Astrocyte of the spinal cord (primary cell): ENCODE measurements around the gene ZMYM3.
"Not testable (repeated sequence)": the region's sequence is repeated elsewhere in the genome, so short reads cannot be mapped to it uniquely, and the experiment has no call there.

Source experiments
- DNase-seq: peaks from one replicate; pipeline ENCODE4 v3.0.0; 2011; ENCODE audit warnings: low read depth, low spot score
- H3K4me3 ChIP-seq: 2 replicates; pipeline ENCODE4 v1.5.1; 2011; ENCODE audit warnings: low read depth, mild to moderate bottlenecking, low read length, moderate library complexity
- in situ Hi-C: cut with HindIII; loops from 2 replicates; pipeline ENCODE4 v1.10.0; 2017; ENCODE audit warnings: low sequenced_read_pairs
- TF ChIP-seq, protein P1 (sequence below): IDR thresholded peaks from 2 replicates; pipeline ENCODE4 v1.5.1; 2012; ENCODE audit warnings: low read depth, mild to moderate bottlenecking, low read length, inconsistent platforms

ZMYM3 gene

DNA sequence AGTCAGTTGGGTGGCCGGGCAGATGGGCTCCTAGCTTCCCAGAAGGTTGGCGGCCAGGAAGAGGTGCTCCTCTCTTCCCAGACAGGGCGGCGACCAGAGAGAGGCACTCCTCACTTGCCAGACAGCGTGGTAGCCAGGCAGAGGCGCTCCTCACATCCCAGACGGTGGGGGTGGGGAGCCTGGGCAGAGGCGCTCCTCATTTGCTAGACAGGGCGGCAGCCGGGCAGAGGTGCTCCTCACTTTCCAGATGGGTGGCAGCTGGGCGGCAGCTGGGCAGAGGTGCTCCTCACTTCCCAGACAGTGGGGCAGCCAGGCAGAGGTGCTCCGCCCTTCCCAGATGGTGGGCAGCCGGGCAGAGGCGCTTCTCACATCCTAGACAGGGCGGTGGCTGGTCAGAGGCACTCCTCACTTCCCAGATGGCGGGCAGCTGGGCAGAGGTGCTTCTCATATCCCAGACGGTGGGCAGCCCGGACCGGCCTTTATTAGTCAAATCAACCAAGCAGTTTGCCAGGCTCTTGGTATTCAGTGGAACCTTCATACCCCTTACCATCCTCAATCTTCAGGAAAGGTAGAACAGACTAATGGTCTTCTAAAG lies 16.0 kb upstream of the ZMYM3 start:
- DNase-seq: no peak
- H3K4me3 ChIP-seq: no peak overlapping the region
- in situ Hi-C loops: no loop called here
- TF ChIP-seq, protein P1, sequence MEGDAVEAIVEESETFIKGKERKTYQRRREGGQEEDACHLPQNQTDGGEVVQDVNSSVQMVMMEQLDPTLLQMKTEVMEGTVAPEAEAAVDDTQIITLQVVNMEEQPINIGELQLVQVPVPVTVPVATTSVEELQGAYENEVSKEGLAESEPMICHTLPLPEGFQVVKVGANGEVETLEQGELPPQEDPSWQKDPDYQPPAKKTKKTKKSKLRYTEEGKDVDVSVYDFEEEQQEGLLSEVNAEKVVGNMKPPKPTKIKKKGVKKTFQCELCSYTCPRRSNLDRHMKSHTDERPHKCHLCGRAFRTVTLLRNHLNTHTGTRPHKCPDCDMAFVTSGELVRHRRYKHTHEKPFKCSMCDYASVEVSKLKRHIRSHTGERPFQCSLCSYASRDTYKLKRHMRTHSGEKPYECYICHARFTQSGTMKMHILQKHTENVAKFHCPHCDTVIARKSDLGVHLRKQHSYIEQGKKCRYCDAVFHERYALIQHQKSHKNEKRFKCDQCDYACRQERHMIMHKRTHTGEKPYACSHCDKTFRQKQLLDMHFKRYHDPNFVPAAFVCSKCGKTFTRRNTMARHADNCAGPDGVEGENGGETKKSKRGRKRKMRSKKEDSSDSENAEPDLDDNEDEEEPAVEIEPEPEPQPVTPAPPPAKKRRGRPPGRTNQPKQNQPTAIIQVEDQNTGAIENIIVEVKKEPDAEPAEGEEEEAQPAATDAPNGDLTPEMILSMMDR: no peak

DNA sequence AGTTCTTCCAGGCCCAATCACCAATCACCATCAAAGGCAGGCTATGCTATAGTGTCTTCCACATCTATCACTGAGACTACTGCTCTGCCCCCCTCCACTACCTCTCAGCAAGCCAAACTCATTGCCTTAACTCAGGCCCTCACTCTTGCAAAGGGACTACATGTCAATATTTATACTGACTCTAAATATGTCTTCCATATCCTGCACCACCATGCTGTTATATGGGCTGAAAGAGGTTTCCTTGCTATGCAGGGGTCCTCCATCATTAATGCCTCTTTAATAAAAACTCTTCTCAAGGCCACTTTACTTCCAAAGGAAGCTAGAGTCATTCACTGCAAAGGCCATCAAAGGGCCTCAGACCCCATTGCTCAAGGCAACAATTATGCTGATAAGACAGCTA lies 14.7 kb upstream of the ZMYM3 start:
- H3K4me3 ChIP-seq, in situ Hi-C loops, DNase-seq: not testable (repeated sequence)

DNA sequence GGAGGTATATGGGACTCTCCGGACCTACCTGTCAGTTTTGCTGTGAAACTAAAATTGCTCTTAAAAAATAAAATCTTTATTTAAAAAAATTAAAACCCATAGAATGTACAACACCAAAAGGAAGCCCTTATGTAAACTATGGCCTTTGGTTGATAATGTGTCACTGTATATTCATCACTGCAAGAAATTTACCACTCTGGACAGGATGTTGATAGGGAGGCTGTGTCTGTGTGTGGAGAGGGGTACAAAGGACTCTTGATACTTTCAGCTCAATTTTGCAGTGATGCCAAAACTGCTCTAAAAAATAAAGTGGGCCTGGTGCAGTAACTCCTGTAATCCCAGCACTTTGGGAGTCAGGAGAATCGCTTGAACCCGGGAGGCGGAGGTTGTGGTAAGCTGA lies 2.9 kb upstream of the ZMYM3 start:
- no peak for DNase-seq
- H3K4me3 ChIP-seq: no peak overlapping the region
- in situ Hi-C loops: no loop called here
- TF ChIP-seq, protein P1: no peak

DNA sequence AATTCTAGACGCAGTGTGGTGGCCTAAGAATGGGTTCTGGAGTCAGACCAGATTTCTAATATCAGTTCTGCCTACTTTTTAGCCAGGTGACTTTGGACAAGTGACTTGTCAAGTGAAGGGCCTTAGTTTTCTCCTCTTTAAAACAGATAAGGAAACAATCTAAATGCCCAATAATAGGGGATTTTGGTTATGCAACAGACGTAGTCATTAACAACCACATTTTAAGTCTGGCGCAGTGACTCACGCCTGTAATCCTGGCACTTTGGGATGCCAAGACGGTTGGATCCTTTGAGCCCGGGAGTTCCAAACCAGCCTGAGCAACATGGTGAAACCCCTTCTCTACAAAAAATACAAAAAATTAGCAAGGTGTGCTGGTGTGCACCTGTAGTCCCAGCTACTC lies 2.1 kb upstream of the ZMYM3 start:
- TF ChIP-seq, protein P1: no peak
- H3K4me3 ChIP-seq: no peak overlapping the region
- in situ Hi-C loops: no loop called here
- DNase-seq: no peak

DNA sequence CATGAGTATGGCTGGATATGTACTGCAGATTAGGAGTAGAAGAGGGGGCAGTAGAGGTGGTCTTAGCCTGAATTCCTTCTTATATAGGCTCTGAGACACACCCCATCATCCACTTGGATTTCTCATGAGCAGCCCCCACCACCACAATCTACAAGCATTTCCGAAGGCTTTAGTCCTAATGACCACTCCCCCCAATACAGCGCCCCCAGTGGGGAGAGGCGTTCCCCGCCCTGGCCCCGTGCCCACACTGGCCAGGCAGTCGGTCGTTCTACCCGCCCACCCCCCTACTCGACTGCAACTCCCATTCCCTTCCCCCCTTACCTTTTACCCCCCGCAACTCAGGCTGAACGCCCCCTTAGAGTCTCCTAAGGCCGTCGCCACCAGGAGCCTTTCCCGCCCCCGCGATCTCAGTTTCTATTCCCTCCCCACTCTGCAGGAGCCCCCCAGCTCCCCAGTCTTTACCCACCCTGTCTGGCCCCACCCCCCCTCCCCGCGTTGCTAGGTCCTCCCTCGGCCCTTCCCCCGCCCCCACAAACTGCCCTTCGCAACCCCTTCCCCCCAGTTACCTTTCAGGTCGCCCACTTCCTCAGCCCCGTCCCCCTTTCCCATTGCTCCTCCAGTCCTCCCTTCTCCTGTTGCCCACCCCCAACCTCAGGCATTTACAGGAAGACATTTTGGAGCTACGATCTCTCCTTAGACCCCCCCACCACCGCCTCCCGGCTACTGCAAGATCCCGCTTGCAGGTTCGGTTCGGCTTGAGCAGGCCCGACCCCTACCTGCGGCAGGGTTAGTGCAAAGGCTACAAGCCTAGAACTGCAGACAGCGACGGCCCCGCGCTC lies 468 bp downstream of the ZMYM3 start:
- in situ Hi-C loops: no loop called here
- peak; percentile 25 for DNase-seq
- TF ChIP-seq, protein P1: peak; percentile 53
- peak overlapping the region; percentile 84 for H3K4me3 ChIP-seq

DNA sequence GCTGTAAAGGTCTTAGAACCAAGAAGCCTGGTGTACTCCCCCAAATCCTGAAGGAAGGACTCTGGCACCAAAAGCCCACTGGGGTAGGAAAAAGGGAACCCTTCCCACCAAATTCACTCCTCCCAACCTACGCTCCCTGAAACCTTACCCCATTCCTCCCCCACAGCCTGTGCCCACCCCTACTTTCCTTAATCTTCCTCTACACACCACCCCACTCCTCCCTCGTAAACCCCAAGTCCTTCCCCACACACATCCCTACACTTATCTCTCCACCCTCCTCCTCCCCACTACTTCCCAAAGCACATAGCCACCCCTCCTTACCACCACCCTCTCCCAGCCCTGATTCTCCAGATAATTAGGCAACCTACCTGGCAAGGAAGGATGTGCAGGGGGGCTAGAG lies 1.7 kb downstream of the ZMYM3 start:
- DNase-seq: no peak
- in situ Hi-C loops: no loop called here
- TF ChIP-seq, protein P1: no peak
- no peak overlapping the region for H3K4me3 ChIP-seq

DNA sequence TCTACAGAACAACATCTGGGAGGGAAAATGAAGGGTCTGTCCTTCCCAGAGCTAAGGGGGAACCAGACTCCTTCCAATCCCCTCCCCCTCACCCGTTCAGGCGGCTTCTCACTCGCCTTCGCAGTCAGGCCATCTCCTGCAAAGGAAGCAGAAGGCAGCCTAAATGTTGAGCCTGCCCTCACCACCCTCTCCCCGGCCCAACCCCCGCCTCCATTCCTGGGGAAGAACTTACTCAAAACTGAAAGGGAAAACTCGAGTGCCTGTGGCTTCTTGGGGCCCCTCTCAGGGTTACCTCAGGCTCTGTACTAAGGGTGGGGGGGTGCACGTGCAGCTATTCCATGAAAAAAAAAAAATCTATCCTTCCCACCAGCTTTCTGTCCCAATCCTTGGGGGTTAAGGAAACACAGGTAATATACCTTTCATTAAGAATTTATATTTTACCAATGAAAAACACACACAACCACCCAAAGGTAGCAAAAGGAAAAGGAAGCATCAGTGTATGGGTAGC lies 2.4 kb downstream of the ZMYM3 start:
- in situ Hi-C loops: no loop called here
- H3K4me3 ChIP-seq: no peak overlapping the region
- TF ChIP-seq, protein P1: no peak
- no peak for DNase-seq
